GM23338 (cell line): Measurements from ENCODE around the gene IER3IP1. TPM values are rescaled to one million over a fixed set of nuclear protein-coding genes. Genes with fewer than 3 reads are reported as not detected.
A peak's percentile ranks its signal among the peaks of the same experiment; 100 is the strongest.

ENCODE experiments used
- ATAC-seq: fragments of 200-7000 bp; cut with Tn5 transposase; 3 replicates; pipeline ENCODE4 v1.9.1; 2020
- DNase-seq: peaks from one replicate; pipeline ENCODE4 v3.0.0-alpha.2; 2015; ENCODE audit warnings: low spot score
- H2AFZ ChIP-seq: fragments of 200-600 bp; sonication (generic); 2 replicates; pipeline ENCODE4 v1.8.0; 2016; ENCODE audit warnings: antibody characterized with exemption, mild to moderate bottlenecking, moderate library complexity
- H3F3A ChIP-seq: fragments of 200-600 bp; sonication (generic); replicated peaks from 2 replicates; pipeline ENCODE4 v1.8.0; 2017; ENCODE audit warnings: antibody characterized with exemption, mixed run types, low read depth
- H3K27ac ChIP-seq: fragments of 200-600 bp; sonication (generic); 2 replicates; pipeline ENCODE4 v1.6.1; 2016; ENCODE audit warnings: low read depth
- H3K27me3 ChIP-seq: fragments of 200-600 bp; sonication (generic); 2 replicates; pipeline ENCODE4 v1.8.0; 2016; ENCODE audit warnings: mild to moderate bottlenecking, mixed run types, moderate library complexity; ENCODE audit not compliant: insufficient read depth
- H3K36me3 ChIP-seq: fragments of 200-600 bp; sonication (generic); 2 replicates; pipeline ENCODE4 v1.8.0; 2016; ENCODE audit warnings: mild to moderate bottlenecking; ENCODE audit not compliant: insufficient read depth
- H3K4me1 ChIP-seq: fragments of 200-600 bp; sonication (generic); 2 replicates; pipeline ENCODE4 v1.8.0; 2016; ENCODE audit warnings: mild to moderate bottlenecking, moderate library complexity; ENCODE audit not compliant: insufficient read depth
- H3K4me2 ChIP-seq: fragments of 200-600 bp; sonication (generic); 2 replicates; pipeline ENCODE4 v1.7.1; 2017; ENCODE audit warnings: mixed run types
- H3K4me3 ChIP-seq: fragments of 200-600 bp; sonication (generic); 2 replicates; pipeline ENCODE4 v1.6.1; 2016; ENCODE audit warnings: mixed run types
- H3K79me2 ChIP-seq: fragments of 200-600 bp; sonication (generic); replicated peaks from 2 replicates; pipeline ENCODE4 v1.8.0; 2017; ENCODE audit warnings: mild to moderate bottlenecking; ENCODE audit not compliant: insufficient read depth
- H3K9me2 ChIP-seq: fragments of 200-600 bp; sonication (generic); 2 replicates; pipeline ENCODE4 v1.8.0; 2017; ENCODE audit not compliant: insufficient read depth
- H4K20me1 ChIP-seq: fragments of 200-600 bp; sonication (generic); replicated peaks from 2 replicates; pipeline ENCODE4 v1.8.0; 2017; ENCODE audit warnings: mild to moderate bottlenecking; ENCODE audit not compliant: insufficient read depth
- H3K27ac Mint-ChIP-seq: 2 replicates; pipeline ENCODE4 v1.8.0; 2020; ENCODE audit warnings: inconsistent platforms, mild to moderate bottlenecking, moderate library complexity, mixed read lengths
- H3K27me3 Mint-ChIP-seq: 3 replicates; pipeline ENCODE4 v1.8.0; 2022; ENCODE audit warnings: low read depth, mild to moderate bottlenecking, moderate library complexity, mixed read lengths, inconsistent platforms; ENCODE audit not compliant: insufficient read depth, poor library complexity
- H3K36me3 Mint-ChIP-seq: 3 replicates; pipeline ENCODE4 v1.8.0; 2021; ENCODE audit warnings: low read depth, mild to moderate bottlenecking, inconsistent platforms, moderate library complexity, mixed read lengths
- H3K4me1 Mint-ChIP-seq: 3 replicates; pipeline ENCODE4 v1.8.0; 2020; ENCODE audit warnings: mild to moderate bottlenecking, inconsistent platforms, mixed read lengths
- H3K4me3 Mint-ChIP-seq: 3 replicates; pipeline ENCODE4 v1.8.0; 2021; ENCODE audit warnings: moderate library complexity, mild to moderate bottlenecking, inconsistent platforms, mixed read lengths
- H3K9me3 Mint-ChIP-seq: 3 replicates; pipeline ENCODE4 v1.8.0; 2020; ENCODE audit warnings: moderate library complexity, mild to moderate bottlenecking, inconsistent platforms, mixed read lengths
- CREB1 ChIP-seq: fragments of 250-450 bp; sonication (Bioruptor Pico); IDR thresholded peaks from 2 replicates; pipeline ENCODE4 v1.5.0; 2020; ENCODE audit warnings: low read depth, mild to moderate bottlenecking, moderate library complexity
- EZH2 ChIP-seq: fragments of 200-600 bp; sonication (generic); IDR thresholded peaks from one replicate; pipeline ENCODE4 v1.8.0; 2017; ENCODE audit warnings: antibody characterized with exemption, mild to moderate bottlenecking, low read depth; ENCODE audit not compliant: unreplicated experiment
- EZH2phosphoT487 ChIP-seq: fragments of 200-600 bp; sonication (generic); IDR thresholded peaks from one replicate; pipeline ENCODE4 v1.8.1; 2018; ENCODE audit warnings: antibody characterized with exemption; ENCODE audit not compliant: unreplicated experiment
- JUNB ChIP-seq: IDR thresholded peaks from one replicate; pipeline ENCODE4 v1.6.1; 2016; ENCODE audit warnings: antibody characterized with exemption; ENCODE audit not compliant: unreplicated experiment
- NANOG ChIP-seq: IDR thresholded peaks from 2 replicates; pipeline ENCODE4 v1.6.1; 2016; ENCODE audit warnings: antibody characterized with exemption, borderline replicate concordance
- POLR2AphosphoS5 ChIP-seq: IDR thresholded peaks from 2 replicates; pipeline ENCODE4 v1.6.1; 2016; ENCODE audit warnings: antibody characterized with exemption, low read depth
- STAT1 ChIP-seq: IDR thresholded peaks from one replicate; pipeline ENCODE4 v1.6.1; 2016; ENCODE audit warnings: antibody characterized with exemption; ENCODE audit not compliant: unreplicated experiment
- ZNF114 ChIP-seq: fragments of 250-450 bp; sonication (Bioruptor Pico); IDR thresholded peaks from 2 replicates; pipeline ENCODE4 v1.5.0; 2020; ENCODE audit warnings: mild to moderate bottlenecking, moderate library complexity
- ZNF331 ChIP-seq: fragments of 250-450 bp; sonication (Bioruptor Pico); IDR thresholded peaks from 2 replicates; pipeline ENCODE4 v1.5.0; 2020; ENCODE audit warnings: low read depth, mild to moderate bottlenecking, moderate library complexity
- polyA plus RNA-seq: library from polyadenylated mRNA; unstranded; fragments of >200 nt; fragmentation: Nextera tagmentation; extraction: Ambion mirVana; gene quantifications from 2 replicates; pipeline ENCODE4 v1.2.1, GENCODE V29; 2016
- total RNA-seq: library from RNA; depleted of rRNA; stranded (reverse); fragments of >200 nt; shearing (Covaris generic); gene quantifications from 2 replicates; pipeline ENCODE4 v1.2.3, GENCODE V29; 2014
- TF ChIP-seq, protein P1 (sequence below): IDR thresholded peaks from one replicate; pipeline ENCODE4 v1.6.1; 2018; ENCODE audit warnings: antibody characterized with exemption; ENCODE audit not compliant: unreplicated experiment
- TF ChIP-seq, protein P2 (sequence below): IDR thresholded peaks from 2 replicates; pipeline ENCODE4 v1.6.1; 2016; ENCODE audit warnings: antibody characterized with exemption
- TF ChIP-seq, protein P3 (sequence below), 2 experiments: fragments of 200-600 bp in 1 of 2; sonication (generic) in 1 of 2; conservative IDR thresholded peaks; 2 replicates each; pipeline versions ENCODE4 v1.5.1 to v1.6.1; 2016 to 2017; ENCODE audit warnings: antibody characterized with exemption in 2 of 2, low read depth in 2 of 2, mild to moderate bottlenecking in 2 of 2, moderate library complexity in 1 of 2

Gene IER3IP1
- total and polyA plus RNA-seq, 2 experiments from 2014 or later: 12.2 to 24.0 TPM

DNA sequence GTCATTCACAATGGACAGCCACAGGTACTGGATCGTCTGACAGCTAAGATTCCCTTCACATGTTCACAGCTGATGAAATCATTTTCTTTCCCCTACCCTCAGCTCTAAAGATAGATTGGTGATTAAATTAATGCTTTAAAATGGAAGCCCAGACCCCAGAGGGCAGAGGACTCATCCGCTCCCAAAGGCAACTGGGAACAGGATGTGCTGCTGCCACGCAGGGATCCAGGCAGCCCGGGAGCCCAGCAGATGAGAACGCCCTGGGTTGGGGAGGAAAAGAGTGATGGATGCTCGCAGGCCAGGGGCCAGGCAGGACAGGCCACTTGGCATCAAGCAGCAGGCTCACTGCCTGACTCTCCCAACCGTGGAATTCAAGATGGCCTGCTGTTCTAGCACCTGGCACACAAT, 67.2 kb downstream of the IER3IP1 start:
- Histone ChIP-seq H3F3A (no peaks in the 10 kb centered on the region), H3K79me2 (no peaks in the 10 kb centered on the region), H3K36me3 (peaks cover 9% of the 10 kb centered on the region), H3K9me2 (no peaks in the 10 kb centered on the region), H3K27me3 (no peaks in the 10 kb centered on the region), H4K20me1 (no peaks in the 10 kb centered on the region; the same call in 1 of the 2 replicates), H3K4me2 (0 out of 2 replicates have a peak overlapping the region, but pooled peaks have one; percentile 9), H3K4me3 (no peak overlapping the region), H3K4me1 (peaks cover 29% of the 10 kb centered on the region), H3K27ac (peak overlapping the region; percentile 40; the same call in 1 of the 2 replicates), H2AFZ (no peak overlapping the region)
- TF ChIP-seq, protein P1, sequence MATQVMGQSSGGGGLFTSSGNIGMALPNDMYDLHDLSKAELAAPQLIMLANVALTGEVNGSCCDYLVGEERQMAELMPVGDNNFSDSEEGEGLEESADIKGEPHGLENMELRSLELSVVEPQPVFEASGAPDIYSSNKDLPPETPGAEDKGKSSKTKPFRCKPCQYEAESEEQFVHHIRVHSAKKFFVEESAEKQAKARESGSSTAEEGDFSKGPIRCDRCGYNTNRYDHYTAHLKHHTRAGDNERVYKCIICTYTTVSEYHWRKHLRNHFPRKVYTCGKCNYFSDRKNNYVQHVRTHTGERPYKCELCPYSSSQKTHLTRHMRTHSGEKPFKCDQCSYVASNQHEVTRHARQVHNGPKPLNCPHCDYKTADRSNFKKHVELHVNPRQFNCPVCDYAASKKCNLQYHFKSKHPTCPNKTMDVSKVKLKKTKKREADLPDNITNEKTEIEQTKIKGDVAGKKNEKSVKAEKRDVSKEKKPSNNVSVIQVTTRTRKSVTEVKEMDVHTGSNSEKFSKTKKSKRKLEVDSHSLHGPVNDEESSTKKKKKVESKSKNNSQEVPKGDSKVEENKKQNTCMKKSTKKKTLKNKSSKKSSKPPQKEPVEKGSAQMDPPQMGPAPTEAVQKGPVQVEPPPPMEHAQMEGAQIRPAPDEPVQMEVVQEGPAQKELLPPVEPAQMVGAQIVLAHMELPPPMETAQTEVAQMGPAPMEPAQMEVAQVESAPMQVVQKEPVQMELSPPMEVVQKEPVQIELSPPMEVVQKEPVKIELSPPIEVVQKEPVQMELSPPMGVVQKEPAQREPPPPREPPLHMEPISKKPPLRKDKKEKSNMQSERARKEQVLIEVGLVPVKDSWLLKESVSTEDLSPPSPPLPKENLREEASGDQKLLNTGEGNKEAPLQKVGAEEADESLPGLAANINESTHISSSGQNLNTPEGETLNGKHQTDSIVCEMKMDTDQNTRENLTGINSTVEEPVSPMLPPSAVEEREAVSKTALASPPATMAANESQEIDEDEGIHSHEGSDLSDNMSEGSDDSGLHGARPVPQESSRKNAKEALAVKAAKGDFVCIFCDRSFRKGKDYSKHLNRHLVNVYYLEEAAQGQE: no peak
- TF ChIP-seq EZH2phosphoT487: no peak
- no peak for TF ChIP-seq ZNF331 (CRISPR knock-in tag)
- TF ChIP-seq ZNF114: no peak
- no peak for TF ChIP-seq STAT1
- no peak for TF ChIP-seq EZH2
- TF ChIP-seq, protein P2, sequence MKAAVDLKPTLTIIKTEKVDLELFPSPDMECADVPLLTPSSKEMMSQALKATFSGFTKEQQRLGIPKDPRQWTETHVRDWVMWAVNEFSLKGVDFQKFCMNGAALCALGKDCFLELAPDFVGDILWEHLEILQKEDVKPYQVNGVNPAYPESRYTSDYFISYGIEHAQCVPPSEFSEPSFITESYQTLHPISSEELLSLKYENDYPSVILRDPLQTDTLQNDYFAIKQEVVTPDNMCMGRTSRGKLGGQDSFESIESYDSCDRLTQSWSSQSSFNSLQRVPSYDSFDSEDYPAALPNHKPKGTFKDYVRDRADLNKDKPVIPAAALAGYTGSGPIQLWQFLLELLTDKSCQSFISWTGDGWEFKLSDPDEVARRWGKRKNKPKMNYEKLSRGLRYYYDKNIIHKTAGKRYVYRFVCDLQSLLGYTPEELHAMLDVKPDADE: no peak
- TF ChIP-seq CREB1 (CRISPR knock-in tag): no peak
- TF ChIP-seq, protein P3, sequence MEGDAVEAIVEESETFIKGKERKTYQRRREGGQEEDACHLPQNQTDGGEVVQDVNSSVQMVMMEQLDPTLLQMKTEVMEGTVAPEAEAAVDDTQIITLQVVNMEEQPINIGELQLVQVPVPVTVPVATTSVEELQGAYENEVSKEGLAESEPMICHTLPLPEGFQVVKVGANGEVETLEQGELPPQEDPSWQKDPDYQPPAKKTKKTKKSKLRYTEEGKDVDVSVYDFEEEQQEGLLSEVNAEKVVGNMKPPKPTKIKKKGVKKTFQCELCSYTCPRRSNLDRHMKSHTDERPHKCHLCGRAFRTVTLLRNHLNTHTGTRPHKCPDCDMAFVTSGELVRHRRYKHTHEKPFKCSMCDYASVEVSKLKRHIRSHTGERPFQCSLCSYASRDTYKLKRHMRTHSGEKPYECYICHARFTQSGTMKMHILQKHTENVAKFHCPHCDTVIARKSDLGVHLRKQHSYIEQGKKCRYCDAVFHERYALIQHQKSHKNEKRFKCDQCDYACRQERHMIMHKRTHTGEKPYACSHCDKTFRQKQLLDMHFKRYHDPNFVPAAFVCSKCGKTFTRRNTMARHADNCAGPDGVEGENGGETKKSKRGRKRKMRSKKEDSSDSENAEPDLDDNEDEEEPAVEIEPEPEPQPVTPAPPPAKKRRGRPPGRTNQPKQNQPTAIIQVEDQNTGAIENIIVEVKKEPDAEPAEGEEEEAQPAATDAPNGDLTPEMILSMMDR (conservative IDR thresholded peaks at IDR 0.05; ENCODE audit: low read depth in 2 of 2): no peak
- no peak for TF ChIP-seq JUNB
- no peak for TF ChIP-seq POLR2AphosphoS5
- TF ChIP-seq NANOG: no peak
- peaks cover 25% of the 10 kb centered on the region for H3K36me3 Mint-ChIP-seq
- peaks cover 2% of the 10 kb centered on the region for H3K27me3 Mint-ChIP-seq
- no peak overlapping the region for H3K4me3 Mint-ChIP-seq
- no peaks in the 10 kb centered on the region for H3K9me3 Mint-ChIP-seq
- peak; percentile 19 for DNase-seq
- H3K4me1 Mint-ChIP-seq: peaks cover 35% of the 10 kb centered on the region
- 0 out of 2 replicates have a peak overlapping the region, but pooled peaks have one; percentile 52 for H3K27ac Mint-ChIP-seq
- peak; percentile 62 for ATAC-seq
